Nephron progenitor cell (in vitro differentiated cells): ENCODE results near the gene PATZ1.

ENCODE experiments used
- DNase-seq: peaks from one replicate; pipeline ENCODE4 v3.0.0; 2021
- H3K27ac Mint-ChIP-seq: 2 replicates; pipeline ENCODE4 v1.8.0; 2021; ENCODE audit warnings: mild to moderate bottlenecking, moderate library complexity, mixed read lengths
- H3K27me3 Mint-ChIP-seq: 2 replicates; pipeline ENCODE4 v1.8.0; 2021; ENCODE audit warnings: mild to moderate bottlenecking, low read depth, mixed read lengths; ENCODE audit not compliant: poor library complexity
- H3K36me3 Mint-ChIP-seq: 2 replicates; pipeline ENCODE4 v1.8.0; 2021; ENCODE audit warnings: low read depth, mixed read lengths
- H3K4me1 Mint-ChIP-seq: 2 replicates; pipeline ENCODE4 v1.8.0; 2021; ENCODE audit warnings: mixed read lengths
- H3K4me3 Mint-ChIP-seq: 2 replicates; pipeline ENCODE4 v1.8.0; 2021; ENCODE audit warnings: mild to moderate bottlenecking, moderate library complexity, mixed read lengths
- H3K9me3 Mint-ChIP-seq: 2 replicates; pipeline ENCODE4 v1.8.0; 2021; ENCODE audit warnings: mild to moderate bottlenecking, moderate library complexity, mixed read lengths
- CTCF ChIP-seq: fragments of 200-600 bp; sonication (generic); IDR thresholded peaks from 2 replicates; pipeline ENCODE4 v1.5.0; 2021; ENCODE audit warnings: antibody characterized with exemption

The PATZ1 gene

GRCh38 chr22:31278151-31278621 is 68.0 kb downstream of the PATZ1 start:
- Mint-ChIP-seq H3K9me3 (no peaks in the 10 kb centered on the region), H3K4me1 (peaks cover 23% of the 10 kb centered on the region), H3K27me3 (peaks cover 3% of the 10 kb centered on the region), H3K27ac (peak overlapping the region; percentile 90), H3K36me3 (peaks cover 21% of the 10 kb centered on the region), H3K4me3 (no peak overlapping the region)
- DNase-seq = no peak
- TF ChIP-seq CTCF = no peak

- Mint-ChIP-seq H3K27me3 (peaks cover 3% of the 10 kb centered on the region), H3K27ac (peak overlapping the region; percentile 90), H3K4me3 (no peak overlapping the region), H3K4me1 (peaks cover 20% of the 10 kb centered on the region), H3K36me3 (peaks cover 24% of the 10 kb centered on the region), H3K9me3 (no peaks in the 10 kb centered on the region)
- DNase-seq = no peak
- TF ChIP-seq CTCF = no peak
These were observed 68.4 kb downstream of the PATZ1 start for GRCh38 chr22:31277741-31278140.

GRCh38 chr22:31276426-31277167 is 69.5 kb downstream of the PATZ1 start:
- peaks cover 18% of the 10 kb centered on the region for H3K4me1 Mint-ChIP-seq
- H3K27ac Mint-ChIP-seq = no peak overlapping the region
- no peak for DNase-seq
- H3K36me3 Mint-ChIP-seq = peaks cover 31% of the 10 kb centered on the region
- no peaks in the 10 kb centered on the region for H3K9me3 Mint-ChIP-seq
- H3K4me3 Mint-ChIP-seq = no peak overlapping the region
- peaks cover 3% of the 10 kb centered on the region for H3K27me3 Mint-ChIP-seq
- TF ChIP-seq CTCF = no peak
